GM18499 (cell line): ENCODE data around the gene SUCO.
"Not testable (repeated sequence)": the region's sequence is repeated elsewhere in the genome, so short reads cannot be mapped to it uniquely, and the experiment has no call there.

Source experiments
- ATAC-seq: cut with Tn5 transposase; IDR thresholded peaks from one replicate; pipeline ENCODE4 v1.9.1; 2021; ENCODE audit warnings: moderate number of reproducible peaks; ENCODE audit not compliant: insufficient read depth, unreplicated experiment

Gene SUCO

DNA sequence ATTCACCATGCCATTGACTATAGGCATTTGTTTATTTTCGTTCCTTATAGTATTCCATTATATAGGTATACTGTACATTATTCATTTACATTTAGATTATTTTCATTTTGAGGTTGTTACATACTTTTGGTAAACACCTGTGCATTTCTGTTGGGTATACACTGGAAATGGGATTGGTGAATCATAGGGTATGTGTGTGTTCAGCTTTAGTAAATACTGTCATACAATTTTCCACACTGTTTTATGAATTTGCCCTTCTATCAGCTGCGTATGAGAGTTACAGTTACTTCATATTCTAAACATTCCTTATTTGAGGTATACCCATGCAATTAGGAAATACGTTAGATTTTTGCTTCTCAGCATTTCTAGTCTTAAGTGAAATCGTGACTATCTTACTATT, 70.9 kb downstream of the SUCO start:
- no peak for ATAC-seq

DNA sequence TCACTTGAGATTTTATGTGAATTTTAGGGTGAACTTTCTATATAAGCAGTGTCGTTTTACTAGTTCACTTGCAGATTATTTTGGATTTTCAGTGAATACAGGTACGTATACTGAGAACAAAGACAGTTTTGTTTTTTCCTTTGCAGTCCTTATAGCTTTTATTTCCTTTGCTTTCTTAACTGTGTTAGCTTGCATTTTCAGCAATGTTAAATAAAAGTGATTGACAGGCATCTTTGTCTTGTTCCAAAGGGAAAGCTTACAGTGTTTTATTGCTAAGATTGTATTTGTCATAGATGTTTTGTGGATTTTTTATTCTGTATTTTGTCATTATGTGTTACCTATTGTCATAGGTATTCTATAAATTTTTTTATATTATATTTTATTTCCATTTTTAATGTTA, 72.7 kb downstream of the SUCO start:
- ATAC-seq, result no peak

DNA sequence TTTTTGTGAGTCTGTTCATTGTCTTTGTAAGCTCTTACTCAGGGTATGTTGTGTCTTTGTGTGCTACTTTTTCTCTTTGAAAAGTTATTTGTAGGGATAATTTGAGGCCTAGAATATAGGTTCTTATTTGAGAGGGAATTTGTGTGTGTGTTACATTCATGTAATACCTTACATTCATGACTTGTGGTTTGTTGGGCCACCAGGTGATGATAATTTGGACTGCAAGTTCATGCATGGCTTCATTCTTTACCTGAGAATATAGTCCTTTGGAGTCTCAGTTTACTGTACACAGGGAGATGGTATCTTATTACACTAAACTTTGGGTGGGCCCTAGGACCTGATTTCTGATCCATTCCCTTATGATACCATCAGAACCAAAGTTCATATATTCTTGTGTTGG, 74.2 kb downstream of the SUCO start:
- no peak for ATAC-seq

- no peak for ATAC-seq
Measured at GRCh38 chr1:172608098-172608601, 75.2 kb downstream of the SUCO start.

DNA sequence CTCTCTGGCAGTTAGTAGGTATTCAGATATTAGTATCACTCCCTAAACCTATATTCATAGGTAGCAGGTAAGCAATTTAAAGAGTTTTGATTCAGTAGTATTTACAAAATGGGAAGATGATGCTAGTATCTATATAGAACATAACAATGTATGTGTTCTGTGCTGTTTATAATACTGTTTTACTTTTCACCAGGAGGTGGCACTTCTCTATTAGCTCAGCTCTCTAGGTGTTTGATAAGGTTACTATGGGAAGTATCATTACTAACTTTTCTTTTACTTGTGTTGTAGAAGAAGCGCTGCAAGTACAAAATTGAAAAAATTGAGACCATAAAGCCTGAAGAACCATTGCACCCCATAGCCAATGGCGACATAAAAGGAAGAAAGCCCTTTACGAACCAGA, 76.6 kb downstream of the SUCO start:
- ATAC-seq, result no peak

DNA sequence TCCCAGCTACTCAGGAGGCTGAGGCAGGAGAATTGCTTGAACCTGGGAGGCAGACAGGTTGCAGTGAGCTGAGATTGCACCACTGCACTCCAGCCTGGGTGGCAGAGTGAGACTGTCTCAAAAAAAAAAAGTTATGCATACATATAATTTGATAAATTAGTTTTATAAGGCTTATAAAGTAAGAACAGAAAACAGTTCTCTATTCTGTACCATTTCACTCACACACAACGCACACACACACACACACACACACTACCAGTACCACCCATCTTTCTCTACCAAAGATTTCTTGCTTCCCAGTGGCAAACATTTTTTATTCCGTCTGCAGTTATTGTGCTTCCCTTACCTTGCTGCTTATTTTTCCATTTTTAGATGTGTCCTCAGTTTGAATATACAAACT, 79.5 kb downstream of the SUCO start:
- ATAC-seq, result no peak

DNA sequence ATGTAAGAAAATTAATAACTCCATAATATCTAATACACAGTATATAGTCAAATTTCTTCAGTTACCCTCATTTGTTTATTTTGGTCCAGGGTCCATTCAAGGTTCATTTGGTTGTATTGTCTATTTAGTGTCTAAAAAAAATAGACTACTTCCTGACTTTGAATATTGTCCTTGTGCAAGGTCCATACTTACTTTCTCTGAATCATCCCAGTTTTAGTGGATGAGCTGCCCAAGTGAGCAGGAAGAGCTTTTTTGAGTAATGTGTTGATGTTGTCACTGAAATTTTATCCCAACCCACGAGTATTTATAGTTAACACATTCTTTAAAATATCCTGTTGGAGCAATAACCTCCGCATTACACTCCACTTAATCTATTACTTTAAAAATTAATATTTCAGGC, 80.3 kb downstream of the SUCO start:
- ATAC-seq, result no peak

- no peak for ATAC-seq
Measured at GRCh38 chr1:172616195-172616594, 83.2 kb downstream of the SUCO start.

DNA sequence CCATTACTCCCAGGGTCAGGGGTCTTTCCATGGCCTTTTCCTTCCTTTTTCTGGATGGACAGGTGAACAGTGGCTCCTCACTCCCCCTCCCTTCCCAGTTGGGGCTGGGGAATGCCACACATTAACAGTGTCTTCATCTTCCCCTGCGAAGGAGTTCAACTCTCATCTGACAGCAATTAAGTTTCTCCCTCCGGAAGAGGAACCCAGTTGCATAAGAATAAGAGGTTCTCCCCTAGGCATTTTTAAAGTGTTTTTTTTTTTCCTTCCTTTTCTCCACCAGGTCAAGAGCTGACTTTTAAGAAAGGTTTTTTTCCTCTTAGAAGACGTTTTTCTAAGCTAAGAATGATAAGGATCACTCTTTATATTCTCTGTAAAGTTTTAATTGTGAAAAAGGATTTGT, 83.7 kb downstream of the SUCO start:
- no peak for ATAC-seq

DNA sequence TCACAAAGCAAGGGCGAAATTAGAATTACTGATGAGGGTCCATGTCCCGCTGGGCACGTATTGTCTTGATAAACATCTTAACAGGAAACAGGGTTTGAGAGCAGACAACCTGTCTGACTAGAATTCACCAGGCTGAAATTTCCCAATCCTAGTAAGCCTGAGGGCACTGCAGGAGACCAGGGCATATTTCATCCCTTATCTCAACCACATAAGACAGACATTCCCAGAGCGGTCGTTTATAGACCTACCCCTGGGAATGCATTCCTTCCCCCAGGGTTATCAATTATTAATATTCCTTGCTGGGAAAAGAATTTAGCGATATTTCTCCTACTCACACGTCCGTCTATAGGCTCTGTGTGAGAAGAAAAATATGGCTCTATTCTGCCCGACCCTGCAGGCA, 87.7 kb downstream of the SUCO start:
- not testable (repeated sequence) for ATAC-seq

DNA sequence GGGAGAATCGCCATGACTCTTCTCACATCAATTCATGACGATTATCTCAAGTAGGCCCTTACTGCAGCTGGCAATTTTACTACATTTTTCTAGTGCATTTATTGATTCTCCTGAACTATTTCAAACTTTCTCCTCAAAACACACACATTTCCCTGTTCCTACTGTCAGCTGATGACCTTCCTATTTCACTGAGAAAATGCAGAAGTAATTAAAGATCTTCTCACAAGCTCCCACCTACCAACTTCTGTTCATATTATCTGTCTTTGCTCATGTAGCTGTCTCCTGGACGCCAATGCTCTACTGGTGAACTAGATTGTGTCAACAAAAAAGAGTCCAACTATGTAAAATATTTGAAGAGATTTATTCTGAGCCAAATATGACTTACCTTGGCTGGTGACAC, 89.6 kb downstream of the SUCO start:
- no peak for ATAC-seq

- ATAC-seq, result no peak
Measured at GRCh38 chr1:172623748-172624147, 90.8 kb downstream of the SUCO start.

GRCh38 chr1:172626845-172627244, 93.9 kb downstream of the SUCO start:
- ATAC-seq, result no peak

DNA sequence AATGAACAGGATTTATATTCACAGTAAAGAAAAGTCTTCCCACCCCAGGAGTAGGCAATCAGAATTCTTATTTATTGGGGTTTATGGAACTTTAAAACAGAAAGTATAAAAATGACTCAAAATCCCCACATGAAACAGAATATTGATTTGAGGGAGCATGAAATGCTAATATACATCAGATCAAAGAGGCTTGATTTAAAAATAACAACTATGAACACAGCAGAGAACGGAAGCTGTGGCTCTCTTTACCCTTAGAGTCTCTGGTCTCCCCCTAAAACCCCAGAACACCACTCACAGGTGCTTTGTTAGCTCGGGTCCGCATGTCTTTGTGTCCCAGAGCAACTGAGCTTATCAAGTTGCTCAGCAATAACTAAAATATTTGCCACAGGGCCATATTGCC, 94.8 kb downstream of the SUCO start:
- ATAC-seq, result no peak

DNA sequence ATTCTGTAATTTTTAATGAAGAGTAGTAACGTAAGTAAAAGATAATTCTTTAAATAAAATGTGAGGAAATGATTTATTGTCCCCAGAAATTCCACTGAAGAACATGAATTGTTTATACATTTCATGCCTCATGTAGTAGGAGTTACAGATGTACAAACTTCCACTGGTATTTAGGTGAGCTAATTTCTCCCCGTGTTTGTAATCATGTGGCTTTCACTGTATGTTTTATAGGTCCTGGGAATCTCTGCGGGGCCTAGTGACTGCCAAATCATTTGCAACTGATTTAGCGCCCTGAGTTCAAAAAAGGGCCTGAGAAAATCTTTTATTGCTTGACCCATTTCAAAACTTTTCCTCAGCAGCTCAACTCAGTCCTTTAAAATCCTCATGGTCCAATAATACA, 95.5 kb downstream of the SUCO start:
- no peak for ATAC-seq

DNA sequence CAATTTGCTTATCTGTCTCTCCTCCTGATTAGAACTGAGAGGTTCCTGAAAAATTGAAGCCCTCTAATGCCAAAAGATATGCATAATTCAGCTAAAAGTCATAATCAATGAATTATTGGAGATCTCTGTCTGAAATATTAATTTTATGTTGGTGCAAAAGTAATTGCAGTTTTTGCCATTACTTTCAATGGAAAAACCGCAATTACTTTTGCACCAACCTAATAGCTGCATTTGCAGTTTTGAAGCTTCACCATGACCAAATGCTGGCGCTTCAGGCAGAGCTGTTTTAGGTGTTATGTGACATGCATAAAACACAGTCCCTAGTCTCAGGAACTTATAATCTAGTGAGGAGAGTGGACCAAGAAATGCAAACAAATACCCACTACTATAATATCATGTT, 96.2 kb downstream of the SUCO start:
- ATAC-seq, result no peak

DNA sequence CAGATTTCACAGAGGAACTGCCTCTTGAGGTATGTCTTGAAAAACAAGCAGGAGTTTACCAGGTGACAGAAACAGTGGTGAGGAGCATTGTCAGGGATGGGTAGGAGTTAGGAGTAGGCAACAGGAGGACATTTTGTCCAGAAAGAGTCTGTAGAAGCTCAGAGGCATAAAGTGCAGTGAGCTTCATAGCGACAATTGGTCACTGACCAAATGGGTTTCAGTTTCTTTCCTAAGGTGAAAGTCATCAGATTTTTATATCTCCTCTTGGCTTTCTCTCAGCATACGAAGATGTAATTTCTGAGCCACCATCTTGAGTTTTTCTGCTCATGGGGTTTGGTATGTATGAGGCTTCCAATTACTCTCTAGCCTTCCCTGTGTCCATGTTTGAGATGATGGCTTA, 96.7 kb downstream of the SUCO start:
- ATAC-seq, result no peak

DNA sequence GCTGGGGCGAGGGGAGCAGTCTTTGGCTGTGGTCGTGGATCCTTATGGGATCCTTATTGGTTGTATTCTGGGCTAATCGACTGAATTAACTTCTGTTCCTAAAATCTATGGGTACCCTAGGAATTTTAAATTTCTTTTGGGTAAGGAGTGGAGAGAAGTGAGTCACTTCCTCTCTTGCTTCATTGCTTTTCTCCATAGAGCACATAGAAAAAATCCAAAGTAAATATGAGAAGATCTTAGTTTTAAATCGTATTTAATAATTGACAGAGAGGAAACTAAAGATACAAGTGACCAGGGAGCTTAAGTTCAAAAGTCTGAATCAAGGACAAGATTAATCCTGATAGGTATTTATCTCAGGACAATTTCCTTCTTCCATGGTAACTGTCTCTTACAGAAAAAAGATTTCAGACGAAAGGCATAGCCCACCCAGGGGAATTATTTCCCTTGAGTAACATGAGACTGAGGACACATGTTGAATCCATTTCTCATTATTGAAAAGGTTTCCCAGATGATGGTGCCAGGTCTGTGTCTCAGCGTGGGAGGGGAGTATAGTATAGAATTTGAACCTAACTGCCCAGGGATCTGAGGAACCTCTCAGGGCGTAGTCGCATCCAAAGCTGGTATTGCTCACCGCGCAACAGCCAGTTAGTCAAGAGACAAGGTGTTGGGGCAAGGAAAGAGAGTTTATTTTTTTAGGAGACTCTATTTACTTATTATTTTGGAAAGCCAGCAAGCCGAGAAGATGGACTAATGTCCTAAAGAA, 97.3 kb downstream of the SUCO start:
- no peak for ATAC-seq

DNA sequence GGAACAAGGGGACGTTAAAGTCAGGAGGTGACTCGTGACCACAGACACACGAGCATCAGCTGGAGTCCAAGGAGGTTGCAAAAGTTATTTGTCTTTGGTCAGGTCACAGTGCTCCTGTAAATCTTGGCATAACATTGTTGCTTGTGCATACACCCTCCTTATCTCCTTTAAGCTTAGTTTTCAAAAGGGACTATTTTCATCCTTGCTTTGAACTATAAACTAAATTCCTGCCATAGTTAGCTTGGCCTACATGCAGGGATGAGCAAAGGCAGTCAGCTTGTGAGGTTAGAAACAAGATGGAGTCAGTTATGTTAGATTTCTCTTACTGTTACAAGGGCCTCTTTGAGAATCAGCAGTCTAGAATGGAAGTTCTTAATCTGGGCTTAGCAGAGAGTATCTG, 97.9 kb downstream of the SUCO start:
- no peak for ATAC-seq

DNA sequence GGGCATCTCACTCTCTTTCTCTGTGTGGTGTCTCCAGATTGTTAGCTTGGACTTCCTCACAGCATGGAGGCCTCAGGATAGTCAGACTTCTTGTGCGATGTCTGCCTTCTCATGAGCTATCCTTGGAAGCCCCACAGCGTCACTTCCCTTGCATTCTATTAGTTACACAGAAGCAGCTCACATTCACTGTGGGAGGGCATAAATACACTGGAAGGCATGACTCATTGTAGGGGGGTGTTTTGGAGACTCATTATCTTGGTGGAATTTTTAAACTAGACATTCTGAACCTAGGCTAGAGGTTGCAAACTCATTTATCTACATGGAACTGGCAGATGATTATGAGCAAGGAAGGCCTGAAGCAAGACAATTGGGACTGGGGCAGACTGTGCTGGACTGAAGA, 104.6 kb downstream of the SUCO start:
- no peak for ATAC-seq

GRCh38 chr1:172638249-172638648, 105.3 kb downstream of the SUCO start:
- ATAC-seq, result no peak
